SK-N-SH treated with all-trans-retinoic acid at 6 μM for 48 hours (cell line): ENCODE results near the gene SLC10A6.

ENCODE experiments used
- CSDC2 ChIP-seq: fragments of 250-450 bp; sonication (Bioruptor Pico); IDR thresholded peaks from 2 replicates; pipeline ENCODE4 v1.5.0; 2020; ENCODE audit warnings: mild to moderate bottlenecking, moderate library complexity
- GLIS3 ChIP-seq: fragments of 250-450 bp; sonication (Bioruptor Pico); IDR thresholded peaks from 2 replicates; pipeline ENCODE4 v1.5.0; 2020; ENCODE audit warnings: mild to moderate bottlenecking, moderate library complexity
- ISL1 ChIP-seq: fragments of 250-450 bp; sonication (Bioruptor Pico); IDR thresholded peaks from 2 replicates; pipeline ENCODE4 v2.1.2; 2022; ENCODE audit warnings: mild to moderate bottlenecking, moderate library complexity
- PPARA ChIP-seq: fragments of 250-450 bp; sonication (Bioruptor Pico); IDR thresholded peaks from 2 replicates; pipeline ENCODE4 v1.5.0; 2020; ENCODE audit warnings: mild to moderate bottlenecking, borderline replicate concordance
- ZFP3 ChIP-seq: fragments of 250-450 bp; sonication (Bioruptor Pico); IDR thresholded peaks from 2 replicates; pipeline ENCODE4 v1.5.0; 2020; ENCODE audit warnings: mild to moderate bottlenecking, moderate library complexity
- ZFP30 ChIP-seq: fragments of 450-650 bp; formaldehyde crosslinking; IDR thresholded peaks from 2 replicates; pipeline ENCODE4 v1.5.0; 2022; ENCODE audit warnings: mild to moderate bottlenecking, moderate library complexity
- TF ChIP-seq, protein P1 (sequence below): fragments of 250-450 bp; sonication (Bioruptor Pico); IDR thresholded peaks from 2 replicates; pipeline ENCODE4 v1.8.0; 2020; ENCODE audit warnings: mild to moderate bottlenecking, moderate library complexity, borderline replicate concordance
- TF ChIP-seq, protein P2 (sequence below): fragments of 250-450 bp; sonication (Bioruptor Pico); IDR thresholded peaks from 2 replicates; pipeline ENCODE4 v1.8.0; 2021; ENCODE audit warnings: low read depth, mild to moderate bottlenecking, moderate library complexity, borderline replicate concordance

DNA sequence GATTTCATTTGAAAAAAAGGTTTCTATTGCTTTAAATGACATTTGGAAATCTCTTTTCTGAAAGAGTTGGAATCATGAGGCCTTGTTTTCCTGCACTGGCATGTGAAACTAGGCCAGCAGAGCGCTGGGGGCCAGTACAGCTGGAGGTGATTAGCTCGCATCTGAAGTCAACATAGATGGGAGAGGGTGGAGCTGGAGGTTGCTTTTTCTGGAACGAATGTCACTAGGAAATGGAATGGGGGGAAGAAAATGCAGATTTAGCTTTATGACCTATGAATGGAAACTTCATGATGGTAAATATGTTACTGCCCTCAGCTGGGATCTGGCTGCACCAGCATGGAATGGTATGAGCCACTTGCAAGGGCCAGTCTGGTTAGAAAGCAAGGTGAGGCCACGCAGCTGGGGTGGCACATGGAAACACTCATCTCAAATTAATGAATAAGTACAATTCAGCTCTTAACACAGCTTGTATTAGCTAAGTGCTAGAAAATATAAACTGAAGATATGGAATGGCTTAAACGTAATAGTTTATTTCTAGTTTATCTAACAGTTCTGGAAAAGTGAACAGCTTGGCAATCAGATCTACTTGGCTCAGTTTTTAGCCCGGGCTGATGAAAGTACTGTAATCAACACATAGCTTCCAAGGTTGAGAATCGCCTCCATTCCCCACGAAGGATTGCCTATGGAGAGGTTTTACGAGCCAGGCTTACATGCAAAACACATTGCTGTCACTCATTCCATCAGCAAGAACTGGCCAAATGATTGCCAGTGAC is 32.5 kb downstream of the SLC10A6 start:
- TF ChIP-seq, protein P1, sequence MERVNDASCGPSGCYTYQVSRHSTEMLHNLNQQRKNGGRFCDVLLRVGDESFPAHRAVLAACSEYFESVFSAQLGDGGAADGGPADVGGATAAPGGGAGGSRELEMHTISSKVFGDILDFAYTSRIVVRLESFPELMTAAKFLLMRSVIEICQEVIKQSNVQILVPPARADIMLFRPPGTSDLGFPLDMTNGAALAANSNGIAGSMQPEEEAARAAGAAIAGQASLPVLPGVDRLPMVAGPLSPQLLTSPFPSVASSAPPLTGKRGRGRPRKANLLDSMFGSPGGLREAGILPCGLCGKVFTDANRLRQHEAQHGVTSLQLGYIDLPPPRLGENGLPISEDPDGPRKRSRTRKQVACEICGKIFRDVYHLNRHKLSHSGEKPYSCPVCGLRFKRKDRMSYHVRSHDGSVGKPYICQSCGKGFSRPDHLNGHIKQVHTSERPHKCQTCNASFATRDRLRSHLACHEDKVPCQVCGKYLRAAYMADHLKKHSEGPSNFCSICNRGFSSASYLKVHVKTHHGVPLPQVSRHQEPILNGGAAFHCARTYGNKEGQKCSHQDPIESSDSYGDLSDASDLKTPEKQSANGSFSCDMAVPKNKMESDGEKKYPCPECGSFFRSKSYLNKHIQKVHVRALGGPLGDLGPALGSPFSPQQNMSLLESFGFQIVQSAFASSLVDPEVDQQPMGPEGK (CRISPR knock-in tag), result no peak
- no peak for TF ChIP-seq CSDC2 (CRISPR knock-in tag)
- TF ChIP-seq ZFP3 (CRISPR knock-in tag), result no peak
- TF ChIP-seq PPARA, result no peak
- TF ChIP-seq ISL1 (CRISPR knock-in tag), result no peak
- TF ChIP-seq ZFP30 (CRISPR knock-in tag), result no peak
- TF ChIP-seq, protein P2, sequence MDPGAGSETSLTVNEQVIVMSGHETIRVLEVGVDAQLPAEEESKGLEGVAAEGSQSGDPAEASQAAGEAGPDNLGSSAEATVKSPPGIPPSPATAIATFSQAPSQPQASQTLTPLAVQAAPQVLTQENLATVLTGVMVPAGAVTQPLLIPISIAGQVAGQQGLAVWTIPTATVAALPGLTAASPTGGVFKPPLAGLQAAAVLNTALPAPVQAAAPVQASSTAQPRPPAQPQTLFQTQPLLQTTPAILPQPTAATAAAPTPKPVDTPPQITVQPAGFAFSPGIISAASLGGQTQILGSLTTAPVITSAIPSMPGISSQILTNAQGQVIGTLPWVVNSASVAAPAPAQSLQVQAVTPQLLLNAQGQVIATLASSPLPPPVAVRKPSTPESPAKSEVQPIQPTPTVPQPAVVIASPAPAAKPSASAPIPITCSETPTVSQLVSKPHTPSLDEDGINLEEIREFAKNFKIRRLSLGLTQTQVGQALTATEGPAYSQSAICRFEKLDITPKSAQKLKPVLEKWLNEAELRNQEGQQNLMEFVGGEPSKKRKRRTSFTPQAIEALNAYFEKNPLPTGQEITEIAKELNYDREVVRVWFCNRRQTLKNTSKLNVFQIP (CRISPR knock-in tag), result no peak
- TF ChIP-seq GLIS3, result no peak
